ENCODE results near the gene SNAPC2.

Gene SNAPC2

DNA sequence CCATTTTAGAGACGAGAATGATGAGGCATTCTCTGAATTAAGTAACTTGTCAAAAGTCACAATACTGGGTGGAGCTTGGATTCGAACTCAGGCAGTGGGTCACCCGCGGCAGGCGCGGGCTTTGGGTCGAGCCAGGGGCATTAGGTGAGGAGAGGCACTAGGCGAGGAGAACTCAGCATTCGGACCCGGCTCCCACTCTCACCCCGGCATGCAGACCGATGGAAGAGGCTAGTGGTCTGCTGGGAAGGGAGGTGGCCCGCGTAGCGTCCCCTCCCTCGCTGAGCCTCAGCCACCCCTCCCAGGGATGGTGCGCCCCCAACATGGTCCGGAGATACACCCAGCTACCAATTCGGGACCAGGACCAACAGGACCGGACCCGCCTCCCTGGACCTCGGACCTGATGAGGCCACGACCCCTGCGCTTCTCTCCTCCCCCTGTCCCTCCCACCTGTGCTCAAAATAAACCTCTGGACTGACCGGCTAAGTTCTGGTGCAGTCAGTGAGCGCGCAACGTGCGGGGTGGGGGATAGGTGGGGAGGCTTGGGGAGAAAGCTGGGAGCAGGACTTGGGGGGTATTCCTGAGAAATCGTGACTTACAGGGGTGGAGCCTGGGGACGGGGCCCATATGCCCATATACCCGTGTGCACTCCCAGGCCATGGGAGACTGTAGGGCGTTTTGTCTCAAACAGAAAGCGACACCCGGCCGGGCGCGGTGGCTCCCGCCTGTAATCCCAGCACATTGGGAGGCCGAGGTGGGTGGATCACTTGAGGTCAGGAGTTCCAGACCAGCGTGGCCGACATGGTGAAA is 1.3 kb upstream of the SNAPC2 start:
- TF ChIP-seq CTCF (IDR thresholded peaks at IDR 0.05) = no peak

- no peak for TF ChIP-seq CTCF (IDR thresholded peaks at IDR 0.05)
Measured at GRCh38 chr19:7920519-7921301, 572 bp downstream of the SNAPC2 start.

DNA sequence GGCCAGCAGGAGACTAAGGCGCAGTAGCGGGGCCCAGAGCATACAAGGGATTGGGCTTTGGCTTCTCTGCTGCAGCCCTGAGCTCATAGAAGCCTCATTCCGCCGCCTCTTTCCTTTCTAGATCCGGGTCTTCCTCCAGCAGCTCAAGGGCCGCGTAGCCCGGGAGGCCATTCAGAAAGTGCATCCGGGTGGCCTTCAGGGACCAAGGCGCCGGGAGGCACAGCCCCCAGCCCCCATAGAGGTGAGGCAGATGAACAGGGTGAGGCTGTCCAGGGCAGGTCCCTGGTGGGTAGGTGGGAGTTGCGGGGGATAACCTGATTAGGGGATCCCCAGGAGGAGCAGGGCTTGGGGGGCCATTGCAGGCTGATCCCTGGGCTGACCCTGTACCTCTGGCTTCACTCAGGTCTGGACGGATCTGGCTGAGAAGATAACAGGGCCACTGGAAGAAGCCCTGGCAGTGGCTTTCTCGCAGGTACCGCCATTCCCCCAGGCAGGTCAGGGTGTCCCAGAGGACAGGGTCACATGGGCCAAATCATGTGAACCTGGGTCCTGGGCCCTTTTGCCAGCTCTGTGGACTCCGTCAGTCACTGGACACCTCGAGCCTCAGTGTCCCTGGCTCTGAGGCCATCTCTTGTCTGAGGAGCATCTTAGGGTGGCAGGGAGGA is 1.3 kb downstream of the SNAPC2 start:
- TF ChIP-seq CTCF (IDR thresholded peaks at IDR 0.05) = no peak

GRCh38 chr19:7921967-7922835 is 2.1 kb downstream of the SNAPC2 start:
- no peak for TF ChIP-seq CTCF (IDR thresholded peaks at IDR 0.05)

DNA sequence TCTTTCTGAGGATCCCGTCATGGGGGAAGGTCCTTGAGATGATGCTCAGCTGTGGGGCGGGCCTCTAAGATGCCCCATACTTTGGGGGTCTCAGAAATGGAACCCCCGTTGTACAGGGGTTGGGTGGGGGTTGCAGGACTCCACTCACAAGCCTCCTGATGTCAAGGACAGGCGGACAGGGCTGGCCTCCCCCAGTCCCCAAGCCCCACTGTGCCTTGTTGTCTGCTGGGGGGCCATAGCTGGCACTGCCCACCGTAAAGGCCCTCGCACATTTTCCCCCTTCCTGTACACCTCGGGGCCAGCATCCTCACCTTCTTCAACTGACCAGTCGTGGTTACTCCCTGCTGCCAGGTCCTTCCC is 2.7 kb downstream of the SNAPC2 start:
- TF ChIP-seq CTCF (IDR thresholded peaks at IDR 0.05) = no peak

- TF ChIP-seq CTCF (IDR thresholded peaks at IDR 0.05) = no peak
Measured at GRCh38 chr19:7923295-7924191, 3.4 kb downstream of the SNAPC2 start.

All from LNCAP (cell line).